GM23338 (cell line): ENCODE data around the gene RNF166. TPM values are rescaled to one million over a fixed set of nuclear protein-coding genes. Genes with fewer than 3 reads are reported as not detected.

Source experiments
- ATAC-seq: fragments of 200-7000 bp; cut with Tn5 transposase; 3 replicates; pipeline ENCODE4 v1.9.1; 2020
- DNase-seq: peaks from one replicate; pipeline ENCODE4 v3.0.0-alpha.2; 2015; ENCODE audit warnings: low spot score
- H2AFZ ChIP-seq: fragments of 200-600 bp; sonication (generic); 2 replicates; pipeline ENCODE4 v1.8.0; 2016; ENCODE audit warnings: antibody characterized with exemption, mild to moderate bottlenecking, moderate library complexity
- H3F3A ChIP-seq: fragments of 200-600 bp; sonication (generic); replicated peaks from 2 replicates; pipeline ENCODE4 v1.8.0; 2017; ENCODE audit warnings: antibody characterized with exemption, mixed run types, low read depth
- H3K27ac ChIP-seq: fragments of 200-600 bp; sonication (generic); 2 replicates; pipeline ENCODE4 v1.6.1; 2016; ENCODE audit warnings: low read depth
- H3K27me3 ChIP-seq: fragments of 200-600 bp; sonication (generic); 2 replicates; pipeline ENCODE4 v1.8.0; 2016; ENCODE audit warnings: mild to moderate bottlenecking, mixed run types, moderate library complexity; ENCODE audit not compliant: insufficient read depth
- H3K36me3 ChIP-seq: fragments of 200-600 bp; sonication (generic); 2 replicates; pipeline ENCODE4 v1.8.0; 2016; ENCODE audit warnings: mild to moderate bottlenecking; ENCODE audit not compliant: insufficient read depth
- H3K4me1 ChIP-seq: fragments of 200-600 bp; sonication (generic); 2 replicates; pipeline ENCODE4 v1.8.0; 2016; ENCODE audit warnings: mild to moderate bottlenecking, moderate library complexity; ENCODE audit not compliant: insufficient read depth
- H3K4me2 ChIP-seq: fragments of 200-600 bp; sonication (generic); 2 replicates; pipeline ENCODE4 v1.7.1; 2017; ENCODE audit warnings: mixed run types
- H3K4me3 ChIP-seq: fragments of 200-600 bp; sonication (generic); 2 replicates; pipeline ENCODE4 v1.6.1; 2016; ENCODE audit warnings: mixed run types
- H3K79me2 ChIP-seq: fragments of 200-600 bp; sonication (generic); replicated peaks from 2 replicates; pipeline ENCODE4 v1.8.0; 2017; ENCODE audit warnings: mild to moderate bottlenecking; ENCODE audit not compliant: insufficient read depth
- H3K9me2 ChIP-seq: fragments of 200-600 bp; sonication (generic); 2 replicates; pipeline ENCODE4 v1.8.0; 2017; ENCODE audit not compliant: insufficient read depth
- H4K20me1 ChIP-seq: fragments of 200-600 bp; sonication (generic); replicated peaks from 2 replicates; pipeline ENCODE4 v1.8.0; 2017; ENCODE audit warnings: mild to moderate bottlenecking; ENCODE audit not compliant: insufficient read depth
- H3K27ac Mint-ChIP-seq: 2 replicates; pipeline ENCODE4 v1.8.0; 2020; ENCODE audit warnings: inconsistent platforms, mild to moderate bottlenecking, moderate library complexity, mixed read lengths
- H3K27me3 Mint-ChIP-seq: 3 replicates; pipeline ENCODE4 v1.8.0; 2022; ENCODE audit warnings: low read depth, mild to moderate bottlenecking, moderate library complexity, mixed read lengths, inconsistent platforms; ENCODE audit not compliant: insufficient read depth, poor library complexity
- H3K36me3 Mint-ChIP-seq: 3 replicates; pipeline ENCODE4 v1.8.0; 2021; ENCODE audit warnings: low read depth, mild to moderate bottlenecking, inconsistent platforms, moderate library complexity, mixed read lengths
- H3K4me1 Mint-ChIP-seq: 3 replicates; pipeline ENCODE4 v1.8.0; 2020; ENCODE audit warnings: mild to moderate bottlenecking, inconsistent platforms, mixed read lengths
- H3K4me3 Mint-ChIP-seq: 3 replicates; pipeline ENCODE4 v1.8.0; 2021; ENCODE audit warnings: moderate library complexity, mild to moderate bottlenecking, inconsistent platforms, mixed read lengths
- H3K9me3 Mint-ChIP-seq: 3 replicates; pipeline ENCODE4 v1.8.0; 2020; ENCODE audit warnings: moderate library complexity, mild to moderate bottlenecking, inconsistent platforms, mixed read lengths
- ETS1 ChIP-seq: IDR thresholded peaks from 2 replicates; pipeline ENCODE4 v1.6.1; 2016; ENCODE audit warnings: antibody characterized with exemption
- POLR2AphosphoS5 ChIP-seq: IDR thresholded peaks from 2 replicates; pipeline ENCODE4 v1.6.1; 2016; ENCODE audit warnings: antibody characterized with exemption, low read depth
- REST ChIP-seq: IDR thresholded peaks from one replicate; pipeline ENCODE4 v1.6.1; 2018; ENCODE audit warnings: antibody characterized with exemption; ENCODE audit not compliant: unreplicated experiment
- STAT1 ChIP-seq: IDR thresholded peaks from one replicate; pipeline ENCODE4 v1.6.1; 2016; ENCODE audit warnings: antibody characterized with exemption; ENCODE audit not compliant: unreplicated experiment
- ZNF462 ChIP-seq: fragments of 250-450 bp; sonication (Bioruptor Pico); IDR thresholded peaks from 2 replicates; pipeline ENCODE4 v1.5.0; 2020; ENCODE audit warnings: mild to moderate bottlenecking, moderate library complexity
- polyA plus RNA-seq: library from polyadenylated mRNA; unstranded; fragments of >200 nt; fragmentation: Nextera tagmentation; extraction: Ambion mirVana; gene quantifications from 2 replicates; pipeline ENCODE4 v1.2.1, GENCODE V29; 2016
- total RNA-seq: library from RNA; depleted of rRNA; stranded (reverse); fragments of >200 nt; shearing (Covaris generic); gene quantifications from 2 replicates; pipeline ENCODE4 v1.2.3, GENCODE V29; 2014

The RNF166 gene
- total and polyA plus RNA-seq, 2 experiments from 2014 or later = 24.9 to 43.4 TPM

DNA sequence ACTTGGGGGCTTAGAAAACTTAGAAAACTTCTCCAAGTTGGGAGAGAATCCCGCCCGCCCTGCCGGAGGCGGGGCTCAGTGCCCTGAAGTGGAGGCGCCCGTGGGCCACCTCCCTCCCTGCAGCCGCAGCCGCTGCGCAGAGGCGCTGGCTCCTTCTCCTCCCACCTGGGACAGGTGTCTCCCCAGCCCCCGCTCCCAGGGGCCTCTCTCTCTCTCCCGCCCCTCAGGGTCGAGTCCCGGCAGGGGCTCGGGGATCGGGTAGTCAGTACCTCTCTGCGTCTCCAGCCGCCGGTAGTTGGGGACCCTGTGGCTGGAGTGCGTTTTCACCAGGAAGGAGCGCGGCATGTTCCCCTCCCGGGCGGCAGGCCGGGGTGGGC lies 20.2 kb downstream of the RNF166 start:
- peaks cover 10% of the 10 kb centered on the region for H3K27me3 ChIP-seq

DNA sequence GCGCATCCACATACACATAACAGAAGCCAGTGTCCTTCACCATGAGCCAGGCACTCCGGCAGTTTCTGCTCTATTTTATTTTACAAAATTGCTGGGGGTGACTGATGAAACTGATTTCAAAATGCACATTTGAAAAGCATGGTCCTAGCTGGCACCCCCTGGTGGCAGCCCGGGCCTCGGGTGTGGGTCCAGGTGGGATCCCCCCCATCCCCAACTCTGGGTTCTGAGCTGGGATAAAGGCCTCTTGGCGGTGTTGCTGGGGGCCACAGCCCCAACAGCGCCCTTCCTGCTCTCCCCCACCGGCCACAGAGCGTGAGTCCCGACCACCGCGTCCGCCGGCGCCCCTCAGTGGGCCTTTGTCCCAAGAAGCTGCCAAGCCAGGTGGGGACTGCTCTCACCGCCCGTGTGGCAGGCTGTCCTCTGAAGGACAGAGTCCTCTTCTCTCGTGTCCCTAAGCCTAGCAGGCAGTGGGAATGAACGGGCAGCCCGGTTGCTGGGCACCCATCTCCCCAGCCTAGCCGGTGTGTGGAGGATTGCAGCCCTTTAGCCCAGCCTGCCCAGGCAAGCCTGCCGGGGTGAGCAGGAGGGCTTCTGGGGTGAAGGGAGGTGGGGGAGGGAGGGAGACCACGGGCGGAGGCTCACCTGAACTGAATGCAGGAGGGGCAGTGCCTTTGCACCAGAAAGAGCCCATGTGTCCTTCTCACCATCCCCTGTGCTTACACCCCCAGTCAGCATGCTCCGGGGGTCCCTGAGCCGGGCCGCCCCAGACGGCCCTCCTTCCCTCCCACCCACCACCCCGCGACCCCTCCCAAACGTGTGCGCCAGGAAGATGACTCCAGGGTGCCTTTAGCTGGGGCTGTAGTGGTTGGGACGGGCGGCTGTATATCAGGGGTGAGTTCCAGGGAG lies 20.8 kb downstream of the RNF166 start:
- Mint-ChIP-seq H3K27me3 (peaks cover 40% of the 10 kb centered on the region), H3K36me3 (peaks cover 3% of the 10 kb centered on the region; the same call in 2 of the 3 replicates), H3K4me1 (peaks cover 15% of the 10 kb centered on the region), H3K9me3 (no peaks in the 10 kb centered on the region), H3K27ac (no peak overlapping the region), H3K4me3 (peak overlapping the region; percentile 74)
- Histone ChIP-seq H3F3A (peaks cover 6% of the 10 kb centered on the region; the same call in 1 of the 2 replicates), H2AFZ (peak overlapping the region; percentile 94), H3K79me2 (peaks cover 4% of the 10 kb centered on the region), H3K9me2 (no peaks in the 10 kb centered on the region), H3K4me2 (peak overlapping the region; percentile 97), H3K27me3 (peaks cover 10% of the 10 kb centered on the region), H4K20me1 (0 out of 2 replicates have a peak, but pooled peaks cover 5% of the 10 kb centered on the region), H3K36me3 (no peaks in the 10 kb centered on the region; the same call in 1 of the 2 replicates), H3K4me3 (peak overlapping the region; percentile 96), H3K4me1 (peaks cover 9% of the 10 kb centered on the region), H3K27ac (no peak overlapping the region)
- ATAC-seq (peak; percentile 34), DNase-seq (peak; percentile 66)
- TF ChIP-seq STAT1 (no peak), ZNF462 (no peak), ETS1 (no peak)

More for the DNA sequence above, 20.2 kb downstream of the RNF166 start:
- peaks cover 15% of the 10 kb centered on the region for H3K4me1 Mint-ChIP-seq
- H3K4me3 Mint-ChIP-seq = peak overlapping the region; percentile 74
- no peaks in the 10 kb centered on the region for H3K9me3 Mint-ChIP-seq
- Histone ChIP-seq H3K9me2 (no peaks in the 10 kb centered on the region), H4K20me1 (0 out of 2 replicates have a peak, but pooled peaks cover 5% of the 10 kb centered on the region), H3K36me3 (no peaks in the 10 kb centered on the region), H2AFZ (peak overlapping the region; percentile 94), H3K27ac (no peak overlapping the region), H3K4me1 (peaks cover 9% of the 10 kb centered on the region), H3K4me3 (peak overlapping the region; percentile 96), H3F3A (0 out of 2 replicates have a peak, but pooled peaks cover 6% of the 10 kb centered on the region), H3K4me2 (peak overlapping the region; percentile 97), H3K79me2 (peaks cover 4% of the 10 kb centered on the region)
- TF ChIP-seq REST (no peak), POLR2AphosphoS5 (peak; percentile 73; the same call in 1 of the 2 replicates)
- DNase-seq (peak; percentile 67), ATAC-seq (peak; percentile 59)
- H3K36me3 Mint-ChIP-seq = no peaks in the 10 kb centered on the region
- no peak overlapping the region for H3K27ac Mint-ChIP-seq
- H3K27me3 Mint-ChIP-seq = peaks cover 37% of the 10 kb centered on the region
